HCT116 (cell line): Measurements from ENCODE around the gene MYADM. TPM values are rescaled to one million over a fixed set of nuclear protein-coding genes. Genes with fewer than 3 reads are reported as not detected.

Source experiments
- ATAC-seq: fragments of 200-7000 bp; cut with Tn5 transposase; 2 replicates; pipeline ENCODE4 v1.9.1; 2020; ENCODE audit warnings: mild to moderate bottlenecking, moderate library complexity
- BruUV-seq: library from RNA; stranded (reverse); fragments of 400-500 nt; replicated peaks from 2 replicates; lab custom pipeline; 2021; lab: Mats Ljungman, UMichigan
- CTCF ChIA-PET: fragments of 300-600 bp; sonication (Branson Sonifier 250); formaldehyde crosslinking; loops from one replicate; lab custom pipeline; 2021; ENCODE audit warnings: antibody characterized with exemption; lab: Charles Lee
- POLR2A ChIA-PET: fragments of 300-600, 350-600 bp; sonication (Branson Sonifier 250); formaldehyde crosslinking; loops from one replicate; lab custom pipeline; 2021; ENCODE audit warnings: antibody characterized with exemption; lab: Charles Lee
- RAD21 ChIA-PET, 2 experiments: fragments of 300-600 bp; sonication (Branson Sonifier 250); formaldehyde crosslinking; loops; one replicate each; lab custom pipeline; 2023; ENCODE audit warnings: low total read pairs in 2 of 2; ENCODE audit not compliant: uncharacterized antibody in 2 of 2, unreplicated experiment in 2 of 2, low non-redundant PET in 1 of 2; lab: Charles Lee
- DNase-seq: peaks from one replicate; pipeline ENCODE4 v3.0.0-alpha.2; 2010; ENCODE audit warnings: low read depth, low spot score
- H2AFZ ChIP-seq: fragments of 200-600 bp; shearing (Covaris generic), sonication (generic); 2 replicates; pipeline ENCODE4 v1.6.1; 2017; ENCODE audit warnings: low read depth, mixed run types, mixed read lengths, antibody characterized with exemption, low read length; ENCODE audit not compliant: poor library complexity, severe bottlenecking
- H3K27ac ChIP-seq: 2 replicates; pipeline ENCODE4 v1.5.1; 2012; ENCODE audit warnings: low read depth, low read length
- H3K27me3 ChIP-seq: fragments of 200-600 bp; sonication (generic); 2 replicates; pipeline ENCODE4 v1.6.1; 2016; ENCODE audit warnings: mixed run types, low read length, mixed read lengths; ENCODE audit not compliant: insufficient read depth
- H3K36me3 ChIP-seq, 2 experiments: fragments of 200-500 bp in 1 of 2; fragments of 200-600 bp in 1 of 2; sonication (Bioruptor generic) in 1 of 2; sonication (generic) in 1 of 2; 2 replicates each; pipeline versions ENCODE4 v1.5.1 to v1.6.1; 2014 to 2016; ENCODE audit warnings: low read length in 2 of 2, inconsistent platforms in 1 of 2, mixed read lengths in 1 of 2, mixed run types in 1 of 2; ENCODE audit not compliant: insufficient read depth in 2 of 2, control insufficient read depth in 1 of 2
- H3K4me1 ChIP-seq, 2 experiments: fragments of 200-600 bp in 1 of 2; sonication (generic) in 1 of 2; 2 replicates each; pipeline versions ENCODE4 v1.5.1 to v1.6.1; 2012 to 2017; ENCODE audit warnings: low read length in 2 of 2, inconsistent platforms in 1 of 2, mild to moderate bottlenecking in 1 of 2, mixed read lengths in 1 of 2, mixed run types in 1 of 2, moderate library complexity in 1 of 2; ENCODE audit not compliant: insufficient read depth in 2 of 2, control insufficient read depth in 1 of 2
- H3K4me2 ChIP-seq: fragments of 200-600 bp; sonication (generic); 2 replicates; pipeline ENCODE4 v1.6.1; 2017; ENCODE audit warnings: mixed run types, low read length, mixed read lengths
- H3K4me3 ChIP-seq, 2 experiments: fragments of 200-600 bp in 1 of 2; sonication (generic) in 1 of 2; replicated peaks in 1 of 2; 2 replicates each; pipeline ENCODE4 v1.5.1; 2011 to 2016; ENCODE audit warnings: low read length in 2 of 2, control low read depth in 1 of 2, low read depth in 1 of 2, mild to moderate bottlenecking in 1 of 2, mixed read lengths in 1 of 2, mixed run types in 1 of 2
- H3K79me2 ChIP-seq: fragments of 200-600 bp; sonication (generic); 2 replicates; pipeline ENCODE4 v1.6.1; 2017; ENCODE audit warnings: mild to moderate bottlenecking, mixed run types, low read length, moderate library complexity, mixed read lengths; ENCODE audit not compliant: insufficient read depth
- H3K9ac ChIP-seq: fragments of 200-600 bp; sonication (generic); 2 replicates; pipeline ENCODE4 v1.6.1; 2016; ENCODE audit warnings: low read length, mixed read lengths
- H3K9me2 ChIP-seq: fragments of 200-600 bp; sonication (generic), shearing (Covaris generic); 2 replicates; pipeline ENCODE4 v1.6.1; 2017; ENCODE audit warnings: mixed run types, mild to moderate bottlenecking, moderate library complexity; ENCODE audit not compliant: insufficient read depth
- H3K9me3 ChIP-seq, 2 experiments: fragments of 200-500 bp in 1 of 2; fragments of 200-600 bp in 1 of 2; sonication (Bioruptor generic) in 1 of 2; sonication (generic) in 1 of 2; 2 replicates each; pipeline ENCODE4 v1.6.1; 2014 to 2017; ENCODE audit warnings: low read length in 2 of 2, mixed read lengths in 2 of 2, inconsistent platforms in 1 of 2, low read depth in 1 of 2, mild to moderate bottlenecking in 1 of 2, mixed run types in 1 of 2, moderate library complexity in 1 of 2; ENCODE audit not compliant: control insufficient read depth in 1 of 2, insufficient read depth in 1 of 2
- H4K20me1 ChIP-seq: fragments of 200-600 bp; sonication (generic), shearing (Covaris generic); 2 replicates; pipeline ENCODE4 v1.6.1; 2017; ENCODE audit warnings: mixed run types, mild to moderate bottlenecking, moderate library complexity; ENCODE audit not compliant: insufficient read depth
- EZH2 ChIP-seq: fragments of 200-600 bp; sonication (generic); IDR thresholded peaks from 2 replicates; pipeline ENCODE4 v1.6.1; 2017; ENCODE audit warnings: antibody characterized with exemption, mixed run types
- FOSL1 ChIP-seq: IDR thresholded peaks from 2 replicates; pipeline ENCODE4 v1.6.1; 2012; ENCODE audit warnings: low read depth
- RAD21 ChIP-seq: IDR thresholded peaks from 2 replicates; pipeline ENCODE4 v1.6.1; 2012; ENCODE audit warnings: low read depth, mild to moderate bottlenecking
- REST ChIP-seq: IDR thresholded peaks from 2 replicates; pipeline ENCODE4 v1.6.1; 2012; ENCODE audit warnings: low read depth
- TCF7L2 ChIP-seq: IDR thresholded peaks from 2 replicates; pipeline ENCODE4 v1.7.0; 2011; ENCODE audit warnings: borderline replicate concordance, inconsistent platforms; ENCODE audit not compliant: insufficient read depth, insufficient read length; ENCODE audit errors: extremely low read depth
- intact Hi-C: fragments of 100-400 bp; cut with micrococcal nuclease; formaldehyde crosslinking; loops from 2 replicates; pipeline ENCODE4 v1.10.0; 2022
- total RNA-seq: library from RNA; stranded (reverse); gene quantifications from one replicate; pipeline ENCODE4 v1.2.1, GENCODE V29; 2021; ENCODE audit not compliant: unreplicated experiment

The MYADM gene
- total RNA-seq, 1 experiment from 2014 or later: 79.6 TPM

GRCh38 chr19:53903055-53903680 is 35.5 kb downstream of the MYADM start:
- Histone ChIP-seq H2AFZ (no peak overlapping the region), H3K4me3 (no peak overlapping the region), H3K9me2 (no peaks in the 10 kb centered on the region), H3K4me1 (peaks cover 9 to 26% of the 10 kb centered on the region in 2 experiments; a peak in 3 of 4 replicates), H3K79me2 (no peaks in the 10 kb centered on the region), H3K27me3 (peaks cover 14% of the 10 kb centered on the region; the same call in 1 of the 2 replicates), H3K27ac (no peak overlapping the region), H3K36me3 (no peaks in the 10 kb centered on the region), H3K9ac (no peak overlapping the region), H3K4me2 (no peak overlapping the region), H3K9me3 (no peaks in the 10 kb centered on the region), H4K20me1 (no peaks in the 10 kb centered on the region)
- ATAC-seq: no peak
- DNase-seq: no peak
- intact Hi-C loops: no loop called here
- ChIA-PET RAD21 (no interaction called here), POLR2A (no interaction called here), CTCF (no interaction called here)
- BruUV-seq: no TSS peak
- TF ChIP-seq REST (peak; percentile 90), FOSL1 (no peak)

- no peak overlapping the region for H3K4me3 ChIP-seq
- CTCF ChIA-PET: no interaction called here
- TF ChIP-seq TCF7L2 (no peak), RAD21 (no peak), EZH2 (no peak)
- TF ChIP-seq, all 23 proteins: peak for 0
- Histone ChIP-seq H3K27ac (no peak overlapping the region), H3K27me3 (peaks cover 14% of the 10 kb centered on the region; the same call in 1 of the 2 replicates), H3K79me2 (no peaks in the 10 kb centered on the region), H3K9me2 (no peaks in the 10 kb centered on the region), H3K4me2 (no peak overlapping the region), H3K9ac (no peak overlapping the region), H4K20me1 (no peaks in the 10 kb centered on the region), H3K4me1 (peaks cover 0 to 12% of the 10 kb centered on the region in 2 experiments; a peak in 2 of 4 replicates), H2AFZ (no peak overlapping the region), H3K9me3 (no peaks in the 10 kb centered on the region), H3K36me3 (no peaks in the 10 kb centered on the region)
- BruUV-seq: no TSS peak
- RAD21 ChIA-PET: no interaction called here
- ATAC-seq (no peak), DNase-seq (no peak)
- POLR2A ChIA-PET: interaction anchor here (1.3 kb wide), 1 partner anchor 16 kb away, joined by 3 read pairs; no protein-coding TSS in a partner anchor
- intact Hi-C loops: loop anchor here (5.0 kb wide), 1 partner anchor 117 kb away; no protein-coding TSS in a partner anchor
Measured at GRCh38 chr19:53904909-53905308, 37.2 kb downstream of the MYADM start.
